H9 (cell line): Measurements from ENCODE around the gene MAGEB5. TPM values are rescaled to one million over a fixed set of nuclear protein-coding genes. Genes with fewer than 3 reads are reported as not detected.

Experiments
- DNase-seq: peaks from one replicate; pipeline ENCODE4 v3.0.0-alpha.2; 2017
- H2AFZ ChIP-seq: one replicate; pipeline ENCODE4 v1.6.1; 2013; ENCODE audit warnings: mild to moderate bottlenecking, low read length, control low read depth, moderate library complexity
- H2AK5ac ChIP-seq: 2 replicates; pipeline ENCODE4 v1.6.1; 2013; ENCODE audit warnings: low read length, control low read depth, mixed read lengths; ENCODE audit not compliant: insufficient read length
- H2BK120ac ChIP-seq: one replicate; pipeline ENCODE4 v1.6.1; 2013; ENCODE audit warnings: low read depth, mild to moderate bottlenecking, low read length, control low read depth, inconsistent platforms; ENCODE audit not compliant: poor library complexity, severe bottlenecking
- H2BK12ac ChIP-seq: 2 replicates; pipeline ENCODE4 v1.6.1; 2013; ENCODE audit warnings: low read length, control low read depth, mixed read lengths, low read depth; ENCODE audit not compliant: insufficient read length
- H2BK15ac ChIP-seq: 2 replicates; pipeline ENCODE4 v1.6.1; 2013; ENCODE audit warnings: low read depth, low read length, control low read depth
- H2BK20ac ChIP-seq: one replicate; pipeline ENCODE4 v1.6.1; 2013; ENCODE audit warnings: low read depth, mild to moderate bottlenecking, low read length, control low read depth, inconsistent platforms; ENCODE audit not compliant: poor library complexity, severe bottlenecking
- H2BK5ac ChIP-seq: 2 replicates; pipeline ENCODE4 v1.6.1; 2013; ENCODE audit warnings: low read length, control low read depth, mixed read lengths; ENCODE audit not compliant: insufficient read length
- H3K14ac ChIP-seq: 2 replicates; pipeline ENCODE4 v1.6.1; 2013; ENCODE audit warnings: low read length, control low read depth; ENCODE audit not compliant: insufficient read depth
- H3K18ac ChIP-seq: 2 replicates; pipeline ENCODE4 v1.6.1; 2013; ENCODE audit warnings: low read depth, mild to moderate bottlenecking, mixed read lengths, low read length, control low read depth; ENCODE audit not compliant: insufficient read length
- H3K23ac ChIP-seq: 2 replicates; pipeline ENCODE4 v1.6.1; 2013; ENCODE audit warnings: low read length, control low read depth, mixed read lengths, low read depth; ENCODE audit not compliant: insufficient read length
- H3K23me2 ChIP-seq: 2 replicates; pipeline ENCODE4 v1.6.1; 2013; ENCODE audit warnings: low read depth, mild to moderate bottlenecking, mixed read lengths, low read length, control low read depth; ENCODE audit not compliant: insufficient read length, poor library complexity, severe bottlenecking
- H3K27ac ChIP-seq: 2 replicates; pipeline ENCODE4 v1.5.1; 2013; ENCODE audit warnings: low read length, control low read depth, mixed read lengths, low read depth; ENCODE audit not compliant: insufficient read length
- H3K27me3 ChIP-seq: 2 replicates; pipeline ENCODE4 v1.6.1; 2013; ENCODE audit warnings: low read length, control low read depth, inconsistent platforms; ENCODE audit not compliant: insufficient read depth
- H3K4ac ChIP-seq: 2 replicates; pipeline ENCODE4 v1.6.1; 2013; ENCODE audit warnings: low read depth, mild to moderate bottlenecking, control low read depth, inconsistent platforms, low read length, moderate library complexity
- H3K4me1 ChIP-seq: 2 replicates; pipeline ENCODE4 v1.6.1; 2013; ENCODE audit warnings: low read length, control low read depth, inconsistent platforms; ENCODE audit not compliant: insufficient read depth
- H3K4me2 ChIP-seq: 2 replicates; pipeline ENCODE4 v1.6.1; 2013; ENCODE audit warnings: low read length, control low read depth, mixed read lengths; ENCODE audit not compliant: insufficient read length, insufficient read depth
- H3K56ac ChIP-seq: 2 replicates; pipeline ENCODE4 v1.6.1; 2013; ENCODE audit warnings: low read depth, mild to moderate bottlenecking, mixed read lengths, low read length, control low read depth; ENCODE audit not compliant: insufficient read length
- H3K79me1 ChIP-seq: 2 replicates; pipeline ENCODE4 v1.6.1; 2013; ENCODE audit warnings: low read depth, mild to moderate bottlenecking, moderate library complexity, low read length, control low read depth, inconsistent platforms; ENCODE audit not compliant: insufficient read depth, poor library complexity, severe bottlenecking
- H3K79me2 ChIP-seq: 2 replicates; pipeline ENCODE4 v1.6.1; 2013; ENCODE audit warnings: low read length, control low read depth, inconsistent platforms; ENCODE audit not compliant: insufficient read depth
- H3K9ac ChIP-seq: 2 replicates; pipeline ENCODE4 v1.6.1; 2013; ENCODE audit warnings: low read length, control low read depth, mixed read lengths; ENCODE audit not compliant: insufficient read length; ENCODE audit errors: extremely low read depth
- H3K9me3 ChIP-seq: one replicate; pipeline ENCODE4 v1.6.1; 2013; ENCODE audit warnings: low read depth, low read length, inconsistent platforms; ENCODE audit not compliant: control insufficient read depth
- H3T11ph ChIP-seq: one replicate; pipeline ENCODE4 v1.6.1; 2013; ENCODE audit warnings: mild to moderate bottlenecking, low read length, control low read depth, inconsistent platforms
- H4K20me1 ChIP-seq: one replicate; pipeline ENCODE4 v1.6.1; 2013; ENCODE audit not compliant: control insufficient read depth, insufficient read length, insufficient read depth
- H4K5ac ChIP-seq: 2 replicates; pipeline ENCODE4 v1.6.1; 2013; ENCODE audit warnings: low read depth, mild to moderate bottlenecking, mixed read lengths, low read length, control low read depth; ENCODE audit not compliant: insufficient read length
- H4K8ac ChIP-seq: replicated peaks from 2 replicates; pipeline ENCODE4 v1.6.1; 2013; ENCODE audit warnings: low read length, control low read depth, mixed read lengths, low read depth; ENCODE audit not compliant: insufficient read length
- H4K91ac ChIP-seq: 2 replicates; pipeline ENCODE4 v1.6.1; 2013; ENCODE audit warnings: low read depth, mild to moderate bottlenecking, moderate library complexity, mixed read lengths, low read length, control low read depth; ENCODE audit not compliant: insufficient read length
- H3K27ac Mint-ChIP-seq, 3 experiments: 2 replicates in 2 of 3; 3 replicates in 1 of 3; pipeline ENCODE4 v1.8.0; 2020 to 2021; ENCODE audit warnings: mixed read lengths in 3 of 3, mild to moderate bottlenecking in 1 of 3, moderate library complexity in 1 of 3
- H3K27me3 Mint-ChIP-seq: 2 replicates; pipeline ENCODE4 v1.8.0; 2021; ENCODE audit warnings: low read depth, mild to moderate bottlenecking, moderate library complexity, mixed read lengths
- H3K36me3 Mint-ChIP-seq, 3 experiments: 2 replicates in 2 of 3; 3 replicates in 1 of 3; pipeline ENCODE4 v1.8.0; 2020 to 2021; ENCODE audit warnings: low read depth in 3 of 3, mixed read lengths in 3 of 3; ENCODE audit not compliant: insufficient read depth in 1 of 3
- H3K4me1 Mint-ChIP-seq, 2 experiments: 2 replicates each; pipeline ENCODE4 v1.8.0; 2020; ENCODE audit warnings: mixed read lengths in 2 of 2
- H3K4me3 Mint-ChIP-seq, 2 experiments: 2 replicates in 1 of 2; 3 replicates in 1 of 2; pipeline ENCODE4 v1.8.0; 2020 to 2021; ENCODE audit warnings: mild to moderate bottlenecking in 2 of 2, mixed read lengths in 2 of 2, moderate library complexity in 1 of 2
- H3K9me3 Mint-ChIP-seq, 2 experiments: 2 replicates in 1 of 2; 3 replicates in 1 of 2; pipeline ENCODE4 v1.8.0; 2020; ENCODE audit warnings: mild to moderate bottlenecking in 2 of 2, mixed read lengths in 2 of 2, moderate library complexity in 1 of 2
- CTCF ChIP-seq: fragments of 200-600 bp; sonication (generic); conservative IDR thresholded peaks from 3 replicates; pipeline ENCODE4 v1.8.0; 2021; ENCODE audit warnings: antibody characterized with exemption, mild to moderate bottlenecking
- WGBS: extraction: QIAGEN DNeasy Blood & Tissue Kit; methylation state at CpG from one replicate; pipeline ENCODE4 v1.1.7; 2013; ENCODE audit warnings: missing lambda C conversion rate, low lambda C conversion rate, mixed read lengths; ENCODE audit not compliant: insufficient read length; ENCODE audit errors: extremely low coverage; 5-methylcytosine and 5-hydroxymethylcytosine counted together
- total RNA-seq: library from RNA; stranded (reverse); gene quantifications from 2 replicates; pipeline ENCODE4 v1.2.1, GENCODE V29; 2021

Gene MAGEB5
- total RNA-seq, 1 experiment from 2014 or later = not detected

GRCh38 chrX:26262121-26262523 lies 46.2 kb downstream of the MAGEB5 start:
- Histone ChIP-seq H2BK120ac (no peak overlapping the region), H3K27ac (no peak overlapping the region), H2AFZ (no peak overlapping the region), H2BK20ac (no peak overlapping the region), H3K14ac (no peak overlapping the region), H3K79me1 (no peaks in the 10 kb centered on the region), H3K79me2 (no peaks in the 10 kb centered on the region), H2BK12ac (no peak overlapping the region), H3K4ac (no peak overlapping the region), H2AK5ac (no peak overlapping the region), H3K23ac (no peak overlapping the region), H4K91ac (no peak overlapping the region), H3K23me2 (no peaks in the 10 kb centered on the region), H3K27me3 (no peaks in the 10 kb centered on the region), H3T11ph (no peak overlapping the region), H3K18ac (no peak overlapping the region), H4K8ac (no peak overlapping the region), H3K56ac (no peak overlapping the region), H3K4me2 (no peak overlapping the region), H4K5ac (no peak overlapping the region), H2BK15ac (no peak overlapping the region), H3K4me1 (no peaks in the 10 kb centered on the region; the same call in 1 of the 2 replicates), H2BK5ac (no peak overlapping the region), H3K9me3 (peaks cover 4% of the 10 kb centered on the region), H3K9ac (no peak overlapping the region), H4K20me1 (no peaks in the 10 kb centered on the region)
- Mint-ChIP-seq H3K27ac (no peak overlapping the region), H3K4me3 (no peak overlapping the region), H3K9me3 (peaks cover 49 to 65% of the 10 kb centered on the region in 2 experiments), H3K4me1 (peaks cover 3 to 6% of the 10 kb centered on the region in 2 experiments), H3K27me3 (no peaks in the 10 kb centered on the region), H3K36me3 (no peaks in the 10 kb centered on the region)
- WGBS = no CpG with 5 or more reads among the region's 5 CpGs
- no peak for DNase-seq
- no peak for TF ChIP-seq CTCF

Other genes starting within 250 kb of the MAGEB5 start
- gene MAGEB18, start 77.8 kb upstream of the MAGEB5 start, total RNA-seq = not detected in 2 replicates
- gene MAGEB6B, start 55.6 kb upstream of the MAGEB5 start, total RNA-seq = not detected in 2 replicates
- gene MAGEB6, start 23.7 kb upstream of the MAGEB5 start, total RNA-seq = not detected in 2 replicates